Astrocyte (in vitro differentiated cells and primary cell): Measurements from ENCODE around the gene DELE1. TPM values are rescaled to one million over a fixed set of nuclear protein-coding genes. Genes with fewer than 3 reads are reported as not detected.

ENCODE experiments used
- DNase-seq: peaks from one replicate; pipeline ENCODE4 v3.0.0-alpha.2; 2010; ENCODE audit warnings: low read depth
- FAIRE-seq: peaks from 2 replicates; lab custom pipeline; 2011; peaks lifted over from hg19 to GRCh38; lab: Jason Lieb, UNC
- H2AFZ ChIP-seq: 2 replicates; pipeline ENCODE4 v1.6.0; 2012; ENCODE audit warnings: low read depth, low read length, inconsistent platforms
- H3K27ac ChIP-seq: 2 replicates; pipeline ENCODE4 v1.5.1; 2011; ENCODE audit warnings: low read depth, low read length, inconsistent platforms
- H3K27me3 ChIP-seq: 2 replicates; pipeline ENCODE4 v1.6.0; 2011; ENCODE audit warnings: low read length, inconsistent platforms; ENCODE audit not compliant: insufficient read depth
- H3K36me3 ChIP-seq: 2 replicates; pipeline ENCODE4 v1.5.1; 2011; ENCODE audit warnings: low read length, inconsistent platforms; ENCODE audit not compliant: insufficient read depth
- H3K4me1 ChIP-seq: 2 replicates; pipeline ENCODE4 v1.5.1; 2011; ENCODE audit warnings: low read length, inconsistent platforms; ENCODE audit not compliant: insufficient read depth
- H3K4me2 ChIP-seq: 2 replicates; pipeline ENCODE4 v1.6.0; 2012; ENCODE audit warnings: low read length, inconsistent platforms
- H3K4me3 ChIP-seq: 2 replicates; pipeline ENCODE4 v1.5.1; 2011; ENCODE audit warnings: low read depth, mild to moderate bottlenecking, low read length, inconsistent platforms; ENCODE audit not compliant: insufficient read depth
- H3K79me2 ChIP-seq: 2 replicates; pipeline ENCODE4 v1.6.0; 2012; ENCODE audit warnings: mild to moderate bottlenecking, low read length, inconsistent platforms; ENCODE audit not compliant: insufficient read depth
- H3K9ac ChIP-seq: 2 replicates; pipeline ENCODE4 v1.6.0; 2012; ENCODE audit warnings: mild to moderate bottlenecking, low read length, inconsistent platforms
- H3K9me3 ChIP-seq: 2 replicates; pipeline ENCODE4 v1.5.1; 2012; ENCODE audit warnings: low read depth, mild to moderate bottlenecking, low read length, inconsistent platforms; ENCODE audit not compliant: insufficient read depth
- H4K20me1 ChIP-seq: 2 replicates; pipeline ENCODE4 v1.6.0; 2012; ENCODE audit warnings: low read length, inconsistent platforms; ENCODE audit not compliant: insufficient read depth
- H3K27ac Mint-ChIP-seq: one replicate; pipeline ENCODE4 v1.8.0; 2021; ENCODE audit warnings: mild to moderate bottlenecking, mixed read lengths; ENCODE audit not compliant: unreplicated experiment
- H3K27me3 Mint-ChIP-seq: one replicate; pipeline ENCODE4 v1.8.0; 2021; ENCODE audit warnings: low read depth, mixed read lengths; ENCODE audit not compliant: unreplicated experiment
- H3K36me3 Mint-ChIP-seq: one replicate; pipeline ENCODE4 v1.8.0; 2021; ENCODE audit warnings: low read depth, mixed read lengths; ENCODE audit not compliant: unreplicated experiment
- H3K4me1 Mint-ChIP-seq: one replicate; pipeline ENCODE4 v1.8.0; 2021; ENCODE audit warnings: low read depth, mixed read lengths; ENCODE audit not compliant: unreplicated experiment
- H3K4me3 Mint-ChIP-seq: one replicate; pipeline ENCODE4 v1.8.0; 2021; ENCODE audit warnings: mild to moderate bottlenecking, moderate library complexity, mixed read lengths; ENCODE audit not compliant: unreplicated experiment
- H3K9me3 Mint-ChIP-seq: one replicate; pipeline ENCODE4 v1.8.0; 2021; ENCODE audit warnings: mild to moderate bottlenecking, mixed read lengths; ENCODE audit not compliant: unreplicated experiment
- CTCF ChIP-seq: IDR thresholded peaks from 2 replicates; pipeline ENCODE4 v1.5.1; 2011; ENCODE audit warnings: low read depth, mild to moderate bottlenecking, inconsistent platforms, low read length, moderate library complexity; ENCODE audit not compliant: insufficient read depth
- EZH2 ChIP-seq: IDR thresholded peaks from 2 replicates; pipeline ENCODE4 v1.6.1; 2012; ENCODE audit warnings: mild to moderate bottlenecking, low read length, inconsistent platforms; ENCODE audit not compliant: insufficient read depth
- total RNA-seq: library from RNA; stranded (reverse); gene quantifications from 2 replicates; pipeline ENCODE4 v1.2.1, GENCODE V29; 2021

Gene DELE1
- total RNA-seq, 1 donor from 2014 or later, result 37.6 TPM

GRCh38 chr5:141926434-141926833 lies 2.8 kb downstream of the DELE1 start:
- Mint-ChIP-seq H3K36me3 (peaks cover 15% of the 10 kb centered on the region), H3K4me3 (no peak overlapping the region), H3K27ac (no peak overlapping the region), H3K27me3 (no peaks in the 10 kb centered on the region), H3K9me3 (no peaks in the 10 kb centered on the region), H3K4me1 (peaks cover 3% of the 10 kb centered on the region)
- Histone ChIP-seq H3K27ac (no peak overlapping the region), H3K9me3 (no peaks in the 10 kb centered on the region), H3K27me3 (no peaks in the 10 kb centered on the region), H3K4me2 (no peak overlapping the region), H3K4me1 (peaks cover 6% of the 10 kb centered on the region), H2AFZ (no peak overlapping the region), H3K9ac (no peak overlapping the region), H4K20me1 (peaks cover 27% of the 10 kb centered on the region), H3K79me2 (peaks cover 21% of the 10 kb centered on the region), H3K36me3 (peaks cover 37% of the 10 kb centered on the region), H3K4me3 (no peak overlapping the region)
- DNase-seq (no peak), FAIRE-seq (no peak)
- TF ChIP-seq CTCF (no peak), EZH2 (no peak)

DNA sequence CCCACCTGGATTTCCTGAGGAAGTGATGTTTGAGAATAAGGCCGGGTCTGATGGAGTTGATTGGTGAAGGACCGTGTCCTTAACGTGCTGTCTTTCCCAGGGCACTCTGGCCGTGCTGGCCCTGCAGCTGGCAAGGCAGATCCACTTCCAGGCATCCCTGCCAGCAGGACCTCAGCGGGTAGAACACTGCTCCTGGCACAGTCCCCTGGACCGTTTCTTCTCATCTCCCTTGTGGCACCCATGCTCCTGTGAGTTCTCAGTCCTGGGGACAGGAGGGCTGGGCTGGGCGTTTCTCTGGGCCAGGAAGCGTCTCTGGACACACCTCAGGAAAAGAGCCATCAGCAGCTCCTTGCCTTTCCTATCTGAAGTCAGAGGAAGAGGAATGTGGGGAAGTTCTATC lies 4.4 kb downstream of the DELE1 start:
- peaks cover 4% of the 10 kb centered on the region for H3K4me1 ChIP-seq
- no peak for FAIRE-seq
- H3K27me3 Mint-ChIP-seq, result no peaks in the 10 kb centered on the region

More for the DNA sequence above, 4.4 kb downstream of the DELE1 start:
- H3K27me3 ChIP-seq, result no peaks in the 10 kb centered on the region
- no peak overlapping the region for H3K4me2 ChIP-seq
- H3K36me3 ChIP-seq, result peaks cover 40% of the 10 kb centered on the region
- H3K4me3 Mint-ChIP-seq, result no peak overlapping the region
- no peak overlapping the region for H3K27ac ChIP-seq
- peaks cover 20% of the 10 kb centered on the region for H3K36me3 Mint-ChIP-seq
- H3K9me3 Mint-ChIP-seq, result no peaks in the 10 kb centered on the region
- peaks cover 20% of the 10 kb centered on the region for H3K79me2 ChIP-seq
- TF ChIP-seq EZH2, result no peak
- no peak for TF ChIP-seq CTCF
- peaks cover 3% of the 10 kb centered on the region for H3K4me1 Mint-ChIP-seq
- H3K27ac Mint-ChIP-seq, result no peak overlapping the region
- DNase-seq, result no peak
- H2AFZ ChIP-seq, result no peak overlapping the region
- H4K20me1 ChIP-seq, result peaks cover 27% of the 10 kb centered on the region
- H3K9me3 ChIP-seq, result no peaks in the 10 kb centered on the region
- H3K4me3 ChIP-seq, result no peak overlapping the region
- no peak overlapping the region for H3K9ac ChIP-seq
